ENCODE data around the gene GTF3C5. TPM values are rescaled to one million over a fixed set of nuclear protein-coding genes. Genes with fewer than 3 reads are reported as not detected.
"Not testable (repeated sequence)": the region's sequence is repeated elsewhere in the genome, so short reads cannot be mapped to it uniquely, and the experiment has no call there.

The GTF3C5 gene
- polyA plus RNA-seq, 3 donors from 2014 or later: 31.0 to 52.7 (median 41.0) TPM

- Mint-ChIP-seq H3K4me1 (peaks cover 86 to 90% of the 10 kb centered on the region in 2 donors), H3K27ac (peak overlapping the region in 5 of 6 donors; percentile 2 to 92 (median 69)), H3K4me3 (peak overlapping the region; percentile 4 to 60 (median 48))
- peak in 1 of 3 donors; percentile 32 for DNase-seq
- H3K27me3 Mint-ChIP-seq (ENCODE audit: low read depth in 3 of 3); H3K9me3 Mint-ChIP-seq; H3K36me3 Mint-ChIP-seq: not testable (repeated sequence)
These were observed 40.7 kb upstream of the GTF3C5 start for GRCh38 chr9:132989998-132990557.

- Mint-ChIP-seq H3K9me3 (no peaks in the 10 kb centered on the region), H3K4me3 (peak overlapping the region; percentile 24 to 79 (median 70)), H3K4me1 (peaks cover 89 to 93% of the 10 kb centered on the region in 2 donors), H3K36me3 (no peaks in the 10 kb centered on the region), H3K27ac (peak overlapping the region in 5 of 6 donors; percentile 40 to 92 (median 79)), H3K27me3 (ENCODE audit: low read depth in 3 of 3) (peaks cover 2 to 7% (median 6%) of the 10 kb centered on the region in 3 donors)
- DNase-seq: peak; percentile 30 to 46 (median 30)
These were observed 40.0 kb upstream of the GTF3C5 start for GRCh38 chr9:132990781-132991180.

- peaks cover 84 to 86% of the 10 kb centered on the region in 2 donors for H3K4me1 Mint-ChIP-seq
- peaks cover 2 to 7% (median 6%) of the 10 kb centered on the region in 3 donors for H3K27me3 Mint-ChIP-seq (ENCODE audit: low read depth in 3 of 3)
- DNase-seq: peak; percentile 75 to 80 (median 79)
- no peaks in the 10 kb centered on the region for H3K36me3 Mint-ChIP-seq
- no peaks in the 10 kb centered on the region for H3K9me3 Mint-ChIP-seq
- peak overlapping the region; percentile 57 to 79 (median 70) for H3K4me3 Mint-ChIP-seq
- H3K27ac Mint-ChIP-seq: peak overlapping the region; percentile 64 to 92 (median 80)
These were observed 39.2 kb upstream of the GTF3C5 start for GRCh38 chr9:132991351-132992300.

GRCh38 chr9:132993511-132993939, 37.3 kb upstream of the GTF3C5 start:
- H3K4me3 Mint-ChIP-seq: peak overlapping the region; percentile 19 to 90 (median 38)
- H3K27me3 Mint-ChIP-seq (ENCODE audit: low read depth in 3 of 3): peaks cover 5 to 7% (median 6%) of the 10 kb centered on the region in 3 donors
- no peak for DNase-seq
- no peaks in the 10 kb centered on the region for H3K9me3 Mint-ChIP-seq
- H3K27ac Mint-ChIP-seq: peak overlapping the region in 5 of 6 donors; percentile 46 to 84 (median 66)
- peaks cover 65 to 67% of the 10 kb centered on the region in 2 donors for H3K4me1 Mint-ChIP-seq
- no peaks in the 10 kb centered on the region for H3K36me3 Mint-ChIP-seq

GRCh38 chr9:132994410-132995120, 36.2 kb upstream of the GTF3C5 start:
- peaks cover 5 to 7% (median 7%) of the 10 kb centered on the region in 3 donors for H3K27me3 Mint-ChIP-seq (ENCODE audit: low read depth in 3 of 3)
- peak overlapping the region; percentile 7 to 89 (median 66) for H3K27ac Mint-ChIP-seq
- H3K4me1 Mint-ChIP-seq: peaks cover 58 to 60% of the 10 kb centered on the region in 2 donors
- peak overlapping the region; percentile 64 to 90 (median 80) for H3K4me3 Mint-ChIP-seq
- DNase-seq: peak; percentile 38 to 55 (median 54)
- H3K9me3 Mint-ChIP-seq: no peaks in the 10 kb centered on the region
- H3K36me3 Mint-ChIP-seq: no peaks in the 10 kb centered on the region

- peaks cover 53 to 54% of the 10 kb centered on the region in 2 donors for H3K4me1 Mint-ChIP-seq
- peak overlapping the region in 3 of 5 donors; percentile 23 to 90 (median 64) for H3K4me3 Mint-ChIP-seq
- no peak for DNase-seq
- no peaks in the 10 kb centered on the region for H3K9me3 Mint-ChIP-seq
- H3K36me3 Mint-ChIP-seq: no peaks in the 10 kb centered on the region
- H3K27me3 Mint-ChIP-seq (ENCODE audit: low read depth in 3 of 3): peaks cover 5 to 7% (median 5%) of the 10 kb centered on the region in 3 donors
- no peak overlapping the region for H3K27ac Mint-ChIP-seq
These were observed 35.7 kb upstream of the GTF3C5 start for GRCh38 chr9:132995121-132995420.

- Mint-ChIP-seq H3K9me3 (no peaks in the 10 kb centered on the region), H3K27ac (no peak overlapping the region), H3K27me3 (ENCODE audit: low read depth in 3 of 3) (peaks cover 5 to 9% (median 5%) of the 10 kb centered on the region in 3 donors), H3K4me3 (no peak overlapping the region), H3K36me3 (no peaks in the 10 kb centered on the region), H3K4me1 (peaks cover 45 to 46% of the 10 kb centered on the region in 2 donors)
- DNase-seq: no peak
These were observed 34.9 kb upstream of the GTF3C5 start for GRCh38 chr9:132995879-132996278.

- no peaks in the 10 kb centered on the region for H3K9me3 Mint-ChIP-seq
- H3K4me1 Mint-ChIP-seq: peaks cover 38 to 40% of the 10 kb centered on the region in 2 donors
- H3K27ac Mint-ChIP-seq: peak overlapping the region in 2 of 6 donors; percentile 49 to 56
- DNase-seq: no peak
- no peaks in the 10 kb centered on the region for H3K36me3 Mint-ChIP-seq
- H3K27me3 Mint-ChIP-seq (ENCODE audit: low read depth in 3 of 3): peaks cover 5 to 9% (median 5%) of the 10 kb centered on the region in 3 donors
- H3K4me3 Mint-ChIP-seq: no peak overlapping the region
These were observed 34.3 kb upstream of the GTF3C5 start for GRCh38 chr9:132996526-132996925.

GRCh38 chr9:132997591-132997990, 33.2 kb upstream of the GTF3C5 start:
- no peaks in the 10 kb centered on the region for H3K9me3 Mint-ChIP-seq
- H3K4me1 Mint-ChIP-seq: peaks cover 27 to 29% of the 10 kb centered on the region in 2 donors
- H3K4me3 Mint-ChIP-seq: no peak overlapping the region
- H3K27ac Mint-ChIP-seq: no peak overlapping the region
- H3K27me3 Mint-ChIP-seq (ENCODE audit: low read depth in 3 of 3): peaks cover 2 to 7% (median 5%) of the 10 kb centered on the region in 3 donors
- no peak for DNase-seq
- no peaks in the 10 kb centered on the region for H3K36me3 Mint-ChIP-seq

- not testable (repeated sequence) for DNase-seq; H3K27me3 Mint-ChIP-seq (ENCODE audit: low read depth in 3 of 3); H3K9me3 Mint-ChIP-seq; H3K36me3 Mint-ChIP-seq; H3K27ac Mint-ChIP-seq; H3K4me3 Mint-ChIP-seq
- H3K4me1 Mint-ChIP-seq: peaks cover 21 to 24% of the 10 kb centered on the region in 2 donors
These were observed 32.6 kb upstream of the GTF3C5 start for GRCh38 chr9:132998221-132998620.

GRCh38 chr9:132998831-132999635, 31.8 kb upstream of the GTF3C5 start:
- peaks cover 2 to 5% (median 5%) of the 10 kb centered on the region in 3 donors for H3K27me3 Mint-ChIP-seq (ENCODE audit: low read depth in 3 of 3)
- no peak overlapping the region for H3K27ac Mint-ChIP-seq
- H3K4me3 Mint-ChIP-seq: no peak overlapping the region
- no peak for DNase-seq
- H3K36me3 Mint-ChIP-seq: no peaks in the 10 kb centered on the region
- peaks cover 13 to 16% of the 10 kb centered on the region in 2 donors for H3K4me1 Mint-ChIP-seq
- H3K9me3 Mint-ChIP-seq: no peaks in the 10 kb centered on the region

GRCh38 chr9:133002147-133003070, 28.4 kb upstream of the GTF3C5 start:
- peaks cover 0 to 3% of the 10 kb centered on the region in 2 donors for H3K4me1 Mint-ChIP-seq
- H3K27ac Mint-ChIP-seq: no peak overlapping the region
- H3K27me3 Mint-ChIP-seq (ENCODE audit: low read depth in 3 of 3): peaks cover 2 to 5% (median 2%) of the 10 kb centered on the region in 3 donors
- DNase-seq: no peak
- no peaks in the 10 kb centered on the region for H3K9me3 Mint-ChIP-seq
- no peaks in the 10 kb centered on the region for H3K36me3 Mint-ChIP-seq
- no peak overlapping the region for H3K4me3 Mint-ChIP-seq
